Uterus (tissue), 4 donors: ENCODE data around the gene ABCB1. TPM values are rescaled to one million over a fixed set of nuclear protein-coding genes. Genes with fewer than 3 reads are reported as not detected.

Experiments used
- DNase-seq, 2 donors: peaks; one replicate each; pipeline ENCODE4 v3.0.0-alpha.2; 2019 to 2020
- H3K27ac ChIP-seq, 2 donors: fragments of 200-600 bp; sonication (generic); 1 replicate in 1 of 2; 2 replicates in 1 of 2; pipeline ENCODE4 v1.5.1; 2016 to 2018
- H3K27me3 ChIP-seq, 2 donors: fragments of 200-600 bp; sonication (generic); one replicate each; pipeline ENCODE4 v1.5.1; 2018 to 2019; ENCODE audit warnings: control low read depth in 1 of 2
- H3K36me3 ChIP-seq, 2 donors: fragments of 200-600 bp; sonication (generic); one replicate each; pipeline ENCODE4 v1.5.1; 2019; ENCODE audit warnings: control low read depth in 1 of 2
- H3K4me1 ChIP-seq, 2 donors: fragments of 200-600 bp; sonication (generic); one replicate each; pipeline ENCODE4 v1.5.1; 2018 to 2019; ENCODE audit warnings: control low read depth in 1 of 2
- H3K4me3 ChIP-seq, 2 donors: fragments of 200-600 bp; sonication (generic); 1 replicate in 1 of 2; 2 replicates in 1 of 2; pipeline ENCODE4 v1.5.1; 2018 to 2019; ENCODE audit warnings: mild to moderate bottlenecking in 1 of 2
- H3K9me3 ChIP-seq, 2 donors: fragments of 200-600 bp; sonication (generic); one replicate each; pipeline ENCODE4 v1.5.1; 2019; ENCODE audit warnings: control low read depth in 1 of 2
- POLR2A ChIP-seq, 2 donors: fragments of 450-650 bp; IDR thresholded peaks; one replicate each; pipeline ENCODE4 v1.6.1; 2016; ENCODE audit warnings: antibody characterized with exemption in 2 of 2, mild to moderate bottlenecking in 1 of 2, moderate library complexity in 1 of 2
- intact Hi-C: fragments of 100-400 bp; cut with DNase I; formaldehyde crosslinking; loops from one replicate; pipeline ENCODE4 v1.15.1; 2023; ENCODE audit warnings: low total_unique reads
- total RNA-seq, 4 donors: library from RNA; depleted of rRNA in 3 of 4; stranded (reverse); fragments of >200 nt in 3 of 4; gene quantifications; one replicate each; pipeline versions ENCODE4 v1.1.0 to v1.2.4, GENCODE V29; 2014 to 2023
- TF ChIP-seq, protein P1 (sequence below), 4 experiments: fragments of 200-600 bp in 2 of 4; fragments of 450-650 bp in 2 of 4; sonication (generic) in 2 of 4; IDR thresholded peaks; one replicate each; pipeline ENCODE4 v1.5.1; 2016 to 2019; ENCODE audit warnings: antibody characterized with exemption in 4 of 4, mild to moderate bottlenecking in 2 of 4, moderate library complexity in 1 of 4
- donor health status: DM: yes; HTN: yes; CAD: no.

Gene ABCB1
- total RNA-seq, 4 donors from 2014 or later: 7.9 to 68.1 (median 35.6) TPM

- no peak for DNase-seq
- H3K36me3 ChIP-seq: no peaks in the 10 kb centered on the region
- intact Hi-C loops: no loop called here
These were observed 124.5 kb downstream of the ABCB1 start for GRCh38 chr7:87476179-87476557.

DNA sequence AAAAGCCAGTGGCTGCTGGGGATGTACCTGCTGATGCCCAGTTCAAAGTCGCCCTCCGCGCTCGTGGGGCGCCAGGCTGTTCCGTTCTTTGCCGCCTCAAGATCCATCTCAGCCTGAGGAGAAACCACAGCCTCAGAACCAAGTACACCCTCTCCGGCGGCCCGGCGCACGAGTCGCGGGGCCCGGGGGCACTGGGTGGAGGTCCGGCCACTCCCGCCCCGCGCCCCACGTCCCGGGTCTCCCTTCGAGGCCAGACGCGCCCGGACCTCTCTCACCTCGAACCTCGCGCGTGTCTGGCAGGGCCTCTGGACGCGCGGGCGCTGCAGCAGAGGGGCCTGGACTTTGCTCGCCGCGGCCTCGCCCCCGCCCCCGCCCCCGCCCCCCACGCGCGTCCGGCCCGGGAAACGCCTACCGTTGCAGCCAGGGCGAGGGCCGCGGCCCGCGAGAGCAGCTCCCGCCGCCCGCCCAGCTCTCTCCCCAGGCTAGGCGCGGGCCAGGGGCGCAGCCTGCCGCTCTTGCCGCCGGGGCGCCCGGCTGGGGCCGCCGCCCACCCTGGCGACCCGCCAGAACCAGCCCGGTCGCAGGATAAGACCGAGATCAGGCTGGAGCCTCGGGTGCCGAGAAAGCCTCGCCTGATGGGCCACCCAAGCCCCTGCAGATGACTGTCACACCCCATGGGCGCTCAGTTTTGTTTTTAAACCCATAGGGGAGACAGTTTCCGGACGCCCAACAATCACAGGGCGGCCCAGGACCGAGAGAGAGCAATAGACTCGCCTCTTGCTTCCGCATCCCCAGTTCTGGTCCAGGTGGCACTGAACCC lies 125.1 kb downstream of the ABCB1 start, which contains the start of gene ABCB4:
Gene ABCB4 (minus strand): TSS at position 322 of the 820 bp plus-strand sequence. CDS start 215 bp downstream, at position 107.
- no peak for DNase-seq
- no peak within 1 kb of the TSS for H3K27ac ChIP-seq
- no peaks in the 10 kb centered on the region for H3K27me3 ChIP-seq
- no peaks in the 10 kb centered on the region for H3K36me3 ChIP-seq
- H3K9me3 ChIP-seq: no peaks in the 10 kb centered on the region
- H3K4me1 ChIP-seq: no peaks in the 10 kb centered on the region
- no peak for TF ChIP-seq POLR2A (IDR thresholded peaks at IDR 0.05)
- TF ChIP-seq, protein P1, sequence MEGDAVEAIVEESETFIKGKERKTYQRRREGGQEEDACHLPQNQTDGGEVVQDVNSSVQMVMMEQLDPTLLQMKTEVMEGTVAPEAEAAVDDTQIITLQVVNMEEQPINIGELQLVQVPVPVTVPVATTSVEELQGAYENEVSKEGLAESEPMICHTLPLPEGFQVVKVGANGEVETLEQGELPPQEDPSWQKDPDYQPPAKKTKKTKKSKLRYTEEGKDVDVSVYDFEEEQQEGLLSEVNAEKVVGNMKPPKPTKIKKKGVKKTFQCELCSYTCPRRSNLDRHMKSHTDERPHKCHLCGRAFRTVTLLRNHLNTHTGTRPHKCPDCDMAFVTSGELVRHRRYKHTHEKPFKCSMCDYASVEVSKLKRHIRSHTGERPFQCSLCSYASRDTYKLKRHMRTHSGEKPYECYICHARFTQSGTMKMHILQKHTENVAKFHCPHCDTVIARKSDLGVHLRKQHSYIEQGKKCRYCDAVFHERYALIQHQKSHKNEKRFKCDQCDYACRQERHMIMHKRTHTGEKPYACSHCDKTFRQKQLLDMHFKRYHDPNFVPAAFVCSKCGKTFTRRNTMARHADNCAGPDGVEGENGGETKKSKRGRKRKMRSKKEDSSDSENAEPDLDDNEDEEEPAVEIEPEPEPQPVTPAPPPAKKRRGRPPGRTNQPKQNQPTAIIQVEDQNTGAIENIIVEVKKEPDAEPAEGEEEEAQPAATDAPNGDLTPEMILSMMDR (IDR thresholded peaks at IDR 0.05): no peak
- intact Hi-C loops: no loop called here
- H3K4me3 ChIP-seq: peak within 1 kb of the TSS; percentile 4 to 21

More at GRCh38 chr7:87476179-87476557, 124.5 kb downstream of the ABCB1 start:
- Histone ChIP-seq H3K4me1 (no peaks in the 10 kb centered on the region), H3K27ac (no peak overlapping the region), H3K9me3 (no peaks in the 10 kb centered on the region), H3K27me3 (no peaks in the 10 kb centered on the region), H3K4me3 (no peak overlapping the region)
- TF ChIP-seq POLR2A (IDR thresholded peaks at IDR 0.05): no peak
- TF ChIP-seq, protein P1 (IDR thresholded peaks at IDR 0.05): no peak

DNA sequence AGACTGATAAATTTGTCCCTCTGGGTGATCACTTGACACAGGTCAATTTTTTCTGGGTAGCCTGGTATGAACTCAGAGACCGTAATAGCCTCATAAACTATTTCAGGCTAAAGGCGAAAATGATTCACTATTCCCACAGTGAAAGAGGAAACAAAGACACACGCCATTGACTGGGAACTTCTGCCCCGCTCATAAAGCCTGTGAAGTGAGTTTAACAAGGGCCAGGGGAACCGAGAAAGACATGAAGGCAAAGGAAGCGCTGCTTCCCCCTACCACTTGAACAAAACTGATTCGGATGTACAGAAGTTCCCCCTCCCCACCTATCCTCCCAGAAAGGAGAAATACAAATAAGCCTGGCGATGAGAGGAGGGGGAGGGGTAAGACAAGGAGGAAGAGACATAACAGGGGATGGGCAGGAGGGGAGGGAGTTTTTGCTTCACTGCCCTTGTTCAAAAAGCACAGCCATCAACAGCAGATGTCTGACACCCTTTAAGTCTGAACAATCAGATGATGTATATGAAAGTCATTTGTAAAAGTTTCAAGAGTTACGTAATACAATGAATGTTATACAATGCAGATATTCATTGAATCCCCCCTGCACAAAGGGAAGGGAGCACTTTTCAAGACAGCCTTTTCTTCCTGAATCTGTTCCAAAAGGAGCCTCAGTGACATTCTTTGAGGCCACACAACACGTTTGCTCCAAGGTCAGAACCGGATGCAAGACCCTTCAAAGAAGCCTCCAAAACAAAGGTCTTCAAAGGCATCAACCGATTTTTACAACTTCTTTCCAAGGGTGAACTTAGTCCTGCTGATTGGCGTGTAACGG lies 125.9 kb downstream of the ABCB1 start:
- TF ChIP-seq, protein P1 (IDR thresholded peaks at IDR 0.05): no peak
- no peak for TF ChIP-seq POLR2A (IDR thresholded peaks at IDR 0.05)
- Histone ChIP-seq H3K36me3 (no peaks in the 10 kb centered on the region), H3K4me3 (peak overlapping the region in 1 of 2 donors; percentile 4), H3K9me3 (no peaks in the 10 kb centered on the region), H3K27me3 (no peaks in the 10 kb centered on the region), H3K4me1 (no peaks in the 10 kb centered on the region), H3K27ac (no peak overlapping the region)
- intact Hi-C loops: no loop called here
- DNase-seq: no peak

DNA sequence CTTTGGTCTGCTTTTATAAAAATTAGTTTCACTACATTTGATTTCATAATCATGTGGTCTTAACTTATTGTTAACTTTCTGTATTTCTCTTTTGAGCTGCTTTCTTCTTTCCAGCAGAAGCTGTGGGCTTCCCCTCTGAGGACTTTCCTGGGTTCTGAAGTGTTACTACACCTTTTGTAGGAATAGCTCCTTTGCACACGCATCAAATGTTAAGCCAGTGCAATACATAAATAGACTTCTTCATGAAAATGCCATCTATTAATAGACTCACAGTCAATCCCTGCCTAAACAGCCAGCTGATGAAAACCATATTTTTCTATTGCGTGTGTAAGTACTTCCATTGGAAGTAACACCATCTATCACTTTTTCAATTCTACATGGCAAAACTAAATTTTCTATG lies 126.7 kb downstream of the ABCB1 start:
- no peaks in the 10 kb centered on the region for H3K9me3 ChIP-seq
- TF ChIP-seq, protein P1 (IDR thresholded peaks at IDR 0.05): no peak
- intact Hi-C loops: no loop called here
- no peak overlapping the region for H3K4me3 ChIP-seq
- no peaks in the 10 kb centered on the region for H3K36me3 ChIP-seq
- no peaks in the 10 kb centered on the region for H3K4me1 ChIP-seq
- no peaks in the 10 kb centered on the region for H3K27me3 ChIP-seq
- no peak for DNase-seq
- no peak overlapping the region for H3K27ac ChIP-seq

GRCh38 chr7:87473192-87473591 lies 127.5 kb downstream of the ABCB1 start:
- intact Hi-C loops: no loop called here
- H3K36me3 ChIP-seq: no peaks in the 10 kb centered on the region
- no peak for DNase-seq
- TF ChIP-seq POLR2A (IDR thresholded peaks at IDR 0.05): no peak
- TF ChIP-seq, protein P1 (IDR thresholded peaks at IDR 0.05): no peak
- no peak overlapping the region for H3K27ac ChIP-seq
- H3K9me3 ChIP-seq: no peaks in the 10 kb centered on the region
- no peaks in the 10 kb centered on the region for H3K4me1 ChIP-seq
- no peaks in the 10 kb centered on the region for H3K27me3 ChIP-seq
- H3K4me3 ChIP-seq: no peak overlapping the region
